H9 (cell line): ENCODE data around the gene ENPP6. TPM values are rescaled to one million over a fixed set of nuclear protein-coding genes. Genes with fewer than 3 reads are reported as not detected.

ENCODE experiments used
- DNase-seq: peaks from one replicate; pipeline ENCODE4 v3.0.0-alpha.2; 2017
- H2AFZ ChIP-seq: one replicate; pipeline ENCODE4 v1.6.1; 2013; ENCODE audit warnings: mild to moderate bottlenecking, low read length, control low read depth, moderate library complexity
- H2AK5ac ChIP-seq: 2 replicates; pipeline ENCODE4 v1.6.1; 2013; ENCODE audit warnings: low read length, control low read depth, mixed read lengths; ENCODE audit not compliant: insufficient read length
- H2BK120ac ChIP-seq: one replicate; pipeline ENCODE4 v1.6.1; 2013; ENCODE audit warnings: low read depth, mild to moderate bottlenecking, low read length, control low read depth, inconsistent platforms; ENCODE audit not compliant: poor library complexity, severe bottlenecking
- H2BK12ac ChIP-seq: 2 replicates; pipeline ENCODE4 v1.6.1; 2013; ENCODE audit warnings: low read length, control low read depth, mixed read lengths, low read depth; ENCODE audit not compliant: insufficient read length
- H2BK15ac ChIP-seq: 2 replicates; pipeline ENCODE4 v1.6.1; 2013; ENCODE audit warnings: low read depth, low read length, control low read depth
- H2BK20ac ChIP-seq: one replicate; pipeline ENCODE4 v1.6.1; 2013; ENCODE audit warnings: low read depth, mild to moderate bottlenecking, low read length, control low read depth, inconsistent platforms; ENCODE audit not compliant: poor library complexity, severe bottlenecking
- H2BK5ac ChIP-seq: 2 replicates; pipeline ENCODE4 v1.6.1; 2013; ENCODE audit warnings: low read length, control low read depth, mixed read lengths; ENCODE audit not compliant: insufficient read length
- H3K14ac ChIP-seq: 2 replicates; pipeline ENCODE4 v1.6.1; 2013; ENCODE audit warnings: low read length, control low read depth; ENCODE audit not compliant: insufficient read depth
- H3K18ac ChIP-seq: 2 replicates; pipeline ENCODE4 v1.6.1; 2013; ENCODE audit warnings: low read depth, mild to moderate bottlenecking, mixed read lengths, low read length, control low read depth; ENCODE audit not compliant: insufficient read length
- H3K23ac ChIP-seq: 2 replicates; pipeline ENCODE4 v1.6.1; 2013; ENCODE audit warnings: low read length, control low read depth, mixed read lengths, low read depth; ENCODE audit not compliant: insufficient read length
- H3K23me2 ChIP-seq: 2 replicates; pipeline ENCODE4 v1.6.1; 2013; ENCODE audit warnings: low read depth, mild to moderate bottlenecking, mixed read lengths, low read length, control low read depth; ENCODE audit not compliant: insufficient read length, poor library complexity, severe bottlenecking
- H3K27ac ChIP-seq: 2 replicates; pipeline ENCODE4 v1.5.1; 2013; ENCODE audit warnings: low read length, control low read depth, mixed read lengths, low read depth; ENCODE audit not compliant: insufficient read length
- H3K27me3 ChIP-seq: 2 replicates; pipeline ENCODE4 v1.6.1; 2013; ENCODE audit warnings: low read length, control low read depth, inconsistent platforms; ENCODE audit not compliant: insufficient read depth
- H3K4ac ChIP-seq: 2 replicates; pipeline ENCODE4 v1.6.1; 2013; ENCODE audit warnings: low read depth, mild to moderate bottlenecking, control low read depth, inconsistent platforms, low read length, moderate library complexity
- H3K4me1 ChIP-seq: 2 replicates; pipeline ENCODE4 v1.6.1; 2013; ENCODE audit warnings: low read length, control low read depth, inconsistent platforms; ENCODE audit not compliant: insufficient read depth
- H3K4me2 ChIP-seq: 2 replicates; pipeline ENCODE4 v1.6.1; 2013; ENCODE audit warnings: low read length, control low read depth, mixed read lengths; ENCODE audit not compliant: insufficient read length, insufficient read depth
- H3K56ac ChIP-seq: 2 replicates; pipeline ENCODE4 v1.6.1; 2013; ENCODE audit warnings: low read depth, mild to moderate bottlenecking, mixed read lengths, low read length, control low read depth; ENCODE audit not compliant: insufficient read length
- H3K79me1 ChIP-seq: 2 replicates; pipeline ENCODE4 v1.6.1; 2013; ENCODE audit warnings: low read depth, mild to moderate bottlenecking, moderate library complexity, low read length, control low read depth, inconsistent platforms; ENCODE audit not compliant: insufficient read depth, poor library complexity, severe bottlenecking
- H3K79me2 ChIP-seq: 2 replicates; pipeline ENCODE4 v1.6.1; 2013; ENCODE audit warnings: low read length, control low read depth, inconsistent platforms; ENCODE audit not compliant: insufficient read depth
- H3K9ac ChIP-seq: 2 replicates; pipeline ENCODE4 v1.6.1; 2013; ENCODE audit warnings: low read length, control low read depth, mixed read lengths; ENCODE audit not compliant: insufficient read length; ENCODE audit errors: extremely low read depth
- H3K9me3 ChIP-seq: one replicate; pipeline ENCODE4 v1.6.1; 2013; ENCODE audit warnings: low read depth, low read length, inconsistent platforms; ENCODE audit not compliant: control insufficient read depth
- H3T11ph ChIP-seq: one replicate; pipeline ENCODE4 v1.6.1; 2013; ENCODE audit warnings: mild to moderate bottlenecking, low read length, control low read depth, inconsistent platforms
- H4K20me1 ChIP-seq: one replicate; pipeline ENCODE4 v1.6.1; 2013; ENCODE audit not compliant: control insufficient read depth, insufficient read length, insufficient read depth
- H4K5ac ChIP-seq: 2 replicates; pipeline ENCODE4 v1.6.1; 2013; ENCODE audit warnings: low read depth, mild to moderate bottlenecking, mixed read lengths, low read length, control low read depth; ENCODE audit not compliant: insufficient read length
- H4K8ac ChIP-seq: replicated peaks from 2 replicates; pipeline ENCODE4 v1.6.1; 2013; ENCODE audit warnings: low read length, control low read depth, mixed read lengths, low read depth; ENCODE audit not compliant: insufficient read length
- H4K91ac ChIP-seq: 2 replicates; pipeline ENCODE4 v1.6.1; 2013; ENCODE audit warnings: low read depth, mild to moderate bottlenecking, moderate library complexity, mixed read lengths, low read length, control low read depth; ENCODE audit not compliant: insufficient read length
- H3K27ac Mint-ChIP-seq, 3 experiments: 2 replicates in 2 of 3; 3 replicates in 1 of 3; pipeline ENCODE4 v1.8.0; 2020 to 2021; ENCODE audit warnings: mixed read lengths in 3 of 3, mild to moderate bottlenecking in 1 of 3, moderate library complexity in 1 of 3
- H3K27me3 Mint-ChIP-seq: 2 replicates; pipeline ENCODE4 v1.8.0; 2021; ENCODE audit warnings: low read depth, mild to moderate bottlenecking, moderate library complexity, mixed read lengths
- H3K36me3 Mint-ChIP-seq, 3 experiments: 2 replicates in 2 of 3; 3 replicates in 1 of 3; pipeline ENCODE4 v1.8.0; 2020 to 2021; ENCODE audit warnings: low read depth in 3 of 3, mixed read lengths in 3 of 3; ENCODE audit not compliant: insufficient read depth in 1 of 3
- H3K4me1 Mint-ChIP-seq, 2 experiments: 2 replicates each; pipeline ENCODE4 v1.8.0; 2020; ENCODE audit warnings: mixed read lengths in 2 of 2
- H3K4me3 Mint-ChIP-seq, 2 experiments: 2 replicates in 1 of 2; 3 replicates in 1 of 2; pipeline ENCODE4 v1.8.0; 2020 to 2021; ENCODE audit warnings: mild to moderate bottlenecking in 2 of 2, mixed read lengths in 2 of 2, moderate library complexity in 1 of 2
- H3K9me3 Mint-ChIP-seq, 2 experiments: 2 replicates in 1 of 2; 3 replicates in 1 of 2; pipeline ENCODE4 v1.8.0; 2020; ENCODE audit warnings: mild to moderate bottlenecking in 2 of 2, mixed read lengths in 2 of 2, moderate library complexity in 1 of 2
- CTCF ChIP-seq: fragments of 200-600 bp; sonication (generic); conservative IDR thresholded peaks from 3 replicates; pipeline ENCODE4 v1.8.0; 2021; ENCODE audit warnings: antibody characterized with exemption, mild to moderate bottlenecking
- WGBS: extraction: QIAGEN DNeasy Blood & Tissue Kit; methylation state at CpG from one replicate; pipeline ENCODE4 v1.1.7; 2013; ENCODE audit warnings: missing lambda C conversion rate, low lambda C conversion rate, mixed read lengths; ENCODE audit not compliant: insufficient read length; ENCODE audit errors: extremely low coverage; 5-methylcytosine and 5-hydroxymethylcytosine counted together
- total RNA-seq: library from RNA; stranded (reverse); gene quantifications from 2 replicates; pipeline ENCODE4 v1.2.1, GENCODE V29; 2021

The ENPP6 gene
- total RNA-seq, 1 experiment from 2014 or later = not detected

- H3K9me3 ChIP-seq = peaks cover 6% of the 10 kb centered on the region
- H3K9me3 Mint-ChIP-seq = peaks cover 9 to 14% of the 10 kb centered on the region in 2 experiments
- no peak overlapping the region for H2BK120ac ChIP-seq
- H3K27ac ChIP-seq = no peak overlapping the region
- no peak overlapping the region for H3K9ac ChIP-seq
- H3K14ac ChIP-seq = no peak overlapping the region
- H2AFZ ChIP-seq = no peak overlapping the region
- H3K27ac Mint-ChIP-seq = no peak overlapping the region
- H4K8ac ChIP-seq = no peak overlapping the region
- no peak overlapping the region for H4K91ac ChIP-seq
- no peak overlapping the region for H4K5ac ChIP-seq
- no peak overlapping the region for H2BK5ac ChIP-seq
- H2BK15ac ChIP-seq = no peak overlapping the region
- no peak overlapping the region for H3K4ac ChIP-seq
- peaks cover 22 to 27% of the 10 kb centered on the region in 2 experiments for H3K4me1 Mint-ChIP-seq
- H3K56ac ChIP-seq = no peak overlapping the region
- H3T11ph ChIP-seq = no peak overlapping the region
- H2BK20ac ChIP-seq = no peak overlapping the region
- H2BK12ac ChIP-seq = no peak overlapping the region
- H2AK5ac ChIP-seq = no peak overlapping the region
- H3K4me2 ChIP-seq = no peak overlapping the region
- H3K36me3 Mint-ChIP-seq = peaks cover 3 to 13% (median 4%) of the 10 kb centered on the region in 3 experiments; a peak in 6 of 7 replicates
- no peaks in the 10 kb centered on the region for H3K79me2 ChIP-seq
- no peaks in the 10 kb centered on the region for H3K27me3 ChIP-seq
- H3K18ac ChIP-seq = no peak overlapping the region
- H3K4me1 ChIP-seq = no peaks in the 10 kb centered on the region; the same call in 1 of the 2 replicates
- no peaks in the 10 kb centered on the region for H3K79me1 ChIP-seq
- TF ChIP-seq CTCF = no peak
- H3K23ac ChIP-seq = no peak overlapping the region
- no peaks in the 10 kb centered on the region for H3K23me2 ChIP-seq
- peaks cover 2% of the 10 kb centered on the region; the same call in 1 of the 2 replicates for H3K27me3 Mint-ChIP-seq
- WGBS = no CpG with 5 or more reads among the region's 3 CpGs
- H3K4me3 Mint-ChIP-seq = no peak overlapping the region
- no peaks in the 10 kb centered on the region for H4K20me1 ChIP-seq
- DNase-seq = no peak
Observed at GRCh38 chr4:184197536-184198082, 20.1 kb downstream of the ENPP6 start.
